ENCODE measurements around the gene SLX4IP. TPM values are rescaled to one million over a fixed set of nuclear protein-coding genes. Genes with fewer than 3 reads are reported as not detected.

Gene SLX4IP
- total and polyA plus RNA-seq, 2 of the 13 experiments (the other 11 are each of a cell fraction or from before 2014, with no cell fraction given): 3.6 to 7.3 TPM

- peak; percentile 3; the same call in 1 of the 2 replicates for TF ChIP-seq ZNF704 (CRISPR knock-in tag; IDR thresholded peaks at IDR 0.05; ENCODE audit: borderline replicate concordance)
- TF ChIP-seq ZNF850 (CRISPR knock-in tag; conservative IDR thresholded peaks at IDR 0.05): peak; percentile 34; the same call in 1 of the 2 replicates
- peak; percentile 67 for TF ChIP-seq MXD4 (CRISPR knock-in tag; IDR thresholded peaks at IDR 0.05)
- TF ChIP-seq ZFP62 (CRISPR knock-in tag; IDR thresholded peaks at IDR 0.05): 0 out of 2 replicates have a peak, but pooled peaks have one; percentile 50
- peak; percentile 69; the same call in 1 of the 2 replicates for TF ChIP-seq PRDM10 (CRISPR knock-in tag; IDR thresholded peaks at IDR 0.05; ENCODE audit: low read depth)
- TF ChIP-seq RELA (CRISPR knock-in tag; IDR thresholded peaks at IDR 0.05): peak; percentile 83
- TF ChIP-seq ZKSCAN8 (CRISPR knock-in tag; IDR thresholded peaks at IDR 0.05; ENCODE audit: borderline replicate concordance): peak; percentile 46; the same call in 1 of the 2 replicates
- peak; percentile 97 for TF ChIP-seq NR2C2 (CRISPR knock-in tag; IDR thresholded peaks at IDR 0.05; ENCODE audit: borderline replicate concordance)
- peak; percentile 71 for TF ChIP-seq ZNF639 (CRISPR knock-in tag; conservative IDR thresholded peaks at IDR 0.05)
- peak; percentile 60; the same call in 1 of the 2 replicates for TF ChIP-seq SMAD1 (CRISPR knock-in tag; IDR thresholded peaks at IDR 0.05; ENCODE audit: borderline replicate concordance, low read depth)
- peak; percentile 19; the same call in 1 of the 2 replicates for TF ChIP-seq RFX5 (IDR thresholded peaks at IDR 0.05; ENCODE audit: low read depth, low read length)
- TF ChIP-seq SIN3A (IDR thresholded peaks at IDR 0.05; ENCODE audit: borderline replicate concordance, low read depth, low read length): peak; percentile 96
- peak; percentile 91 for TF ChIP-seq HDAC1 (CRISPR knock-in tag; IDR thresholded peaks at IDR 0.05)
- TF ChIP-seq ZBTB37 (CRISPR knock-in tag; IDR thresholded peaks at IDR 0.05): no peak
- peak; percentile 95; the same call in 1 of the 2 replicates for TF ChIP-seq ZSCAN5A (CRISPR knock-in tag; IDR thresholded peaks at IDR 0.05; ENCODE audit: borderline replicate concordance)
- peak; percentile 46; the same call in 1 of the 2 replicates for TF ChIP-seq MAFF (IDR thresholded peaks at IDR 0.05; ENCODE audit: low read depth, low read length)
- no peak; the same call in 1 of the 2 replicates for TF ChIP-seq ZNF777 (CRISPR knock-in tag; IDR thresholded peaks at IDR 0.05)
- TF ChIP-seq HDAC6 (IDR thresholded peaks at IDR 0.05; ENCODE audit: low read depth, low read length): peak; percentile 71; the same call in 1 of the 2 replicates
Measured at GRCh38 chr20:10434832-10435812, at the start of gene SLX4IP (continued).
